DMS53 treated with DMSO at 0.1 percent for 48 hours (cell line): ENCODE results near the gene ZRANB3.
"Not testable (repeated sequence)": the region's sequence is repeated elsewhere in the genome, so short reads cannot be mapped to it uniquely, and the experiment has no call there.

ENCODE experiments used
- DNase-seq: peaks from one replicate; lab custom pipeline; 2025; ENCODE audit not compliant: unreplicated experiment; lab: John Stamatoyannopoulos, UW

The ZRANB3 gene

GRCh38 chr2:135490376-135490775 lies 40.6 kb downstream of the ZRANB3 start:
- DNase-seq: no peak

GRCh38 chr2:135485441-135485840 lies 45.6 kb downstream of the ZRANB3 start:
- DNase-seq: no peak

GRCh38 chr2:135475128-135475527 lies 55.9 kb downstream of the ZRANB3 start:
- DNase-seq: no peak

DNA sequence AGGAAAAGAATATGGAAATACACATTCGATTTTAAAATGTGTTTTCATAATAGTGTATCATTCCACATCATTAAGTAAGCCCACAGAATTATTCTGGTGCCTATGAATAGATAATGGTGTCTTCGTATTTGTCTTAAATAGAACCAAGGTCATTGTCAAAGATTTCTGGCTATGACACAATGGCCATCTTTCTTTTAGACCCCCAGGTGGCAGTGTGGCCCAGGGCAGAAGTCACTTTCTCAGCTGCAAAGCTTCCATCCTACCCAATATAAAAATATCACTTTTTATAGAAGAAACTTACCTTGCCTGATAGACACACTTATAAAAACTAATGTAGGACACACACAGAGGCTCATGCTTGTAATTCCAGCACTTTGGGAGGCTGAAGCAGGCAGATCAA lies 57.5 kb downstream of the ZRANB3 start:
- DNase-seq: no peak

- DNase-seq: no peak
Observed at GRCh38 chr2:135471106-135471505, 59.9 kb downstream of the ZRANB3 start.

DNA sequence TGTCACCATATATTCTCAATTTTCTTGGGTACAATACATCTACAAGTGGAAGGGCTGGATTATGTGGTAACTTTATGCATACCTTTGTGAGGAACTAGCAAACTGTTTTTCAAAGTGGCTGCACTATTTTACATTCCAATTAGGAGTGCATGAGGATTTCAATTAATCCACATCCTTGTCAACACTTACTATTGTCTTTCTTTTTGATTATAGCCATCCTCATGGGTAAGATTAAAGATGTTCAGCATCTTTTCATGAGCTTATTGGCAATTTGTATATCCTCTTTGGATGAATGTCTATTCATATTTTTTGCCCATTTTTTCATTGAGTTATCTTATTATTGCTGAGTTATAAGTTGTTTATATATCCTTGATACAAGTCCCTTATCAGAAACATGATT lies 73.7 kb downstream of the ZRANB3 start:
- DNase-seq: no peak

DNA sequence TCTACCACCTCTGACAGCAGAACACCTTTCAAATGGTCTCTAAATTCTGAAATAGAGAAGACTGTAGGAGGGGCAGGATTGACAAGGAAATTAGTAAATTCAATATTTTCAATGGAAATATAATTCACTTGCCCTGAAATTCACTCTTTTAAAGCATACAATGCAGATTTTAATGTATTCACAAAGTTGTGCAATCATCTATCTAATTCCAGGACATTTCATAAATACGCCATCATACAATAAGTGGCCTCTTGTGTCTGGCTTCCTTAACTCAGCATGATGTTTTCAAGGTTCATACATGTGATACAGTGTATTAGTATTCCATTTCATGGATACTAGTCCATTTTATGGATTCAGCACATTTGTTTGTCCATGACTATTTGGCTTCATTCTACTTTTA lies 74.2 kb downstream of the ZRANB3 start:
- DNase-seq: no peak

DNA sequence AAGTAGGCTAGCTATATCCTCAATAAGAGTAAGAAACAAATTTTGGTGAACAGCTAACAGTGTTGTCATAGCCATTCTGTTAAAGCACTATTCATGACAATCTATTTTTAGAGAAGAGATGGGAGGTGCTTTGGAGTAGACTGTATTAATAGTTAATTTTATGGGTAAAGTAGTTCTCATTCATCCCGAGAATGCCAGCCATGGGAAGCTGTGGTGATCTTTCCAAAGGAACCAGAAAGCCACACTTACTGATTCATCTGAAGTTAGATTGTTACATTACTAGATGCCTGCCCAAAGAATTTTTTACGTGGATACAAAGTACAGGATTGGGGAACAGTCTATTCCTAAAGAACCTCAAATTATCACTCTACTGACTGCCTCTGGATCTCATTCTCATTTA lies 74.6 kb downstream of the ZRANB3 start:
- DNase-seq: no peak

DNA sequence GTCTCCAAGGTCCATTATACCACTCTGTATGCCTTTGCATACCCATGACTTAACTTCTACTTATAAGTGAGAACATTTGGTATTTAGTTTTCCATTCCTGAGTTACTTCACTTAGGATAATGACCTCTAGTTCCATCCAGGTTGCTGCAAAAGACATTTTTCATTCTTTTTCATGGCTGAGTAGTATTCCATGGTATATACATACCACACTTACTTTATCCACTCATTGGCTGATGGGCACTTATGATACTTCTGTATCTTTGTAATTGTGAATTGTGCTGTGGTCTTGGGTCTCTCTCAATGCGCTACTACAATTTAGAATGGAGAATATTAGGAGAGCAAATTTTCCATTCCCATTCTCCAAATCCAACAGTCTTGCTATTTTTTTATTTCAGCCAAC lies 76.4 kb downstream of the ZRANB3 start:
- no peak for DNase-seq

DNA sequence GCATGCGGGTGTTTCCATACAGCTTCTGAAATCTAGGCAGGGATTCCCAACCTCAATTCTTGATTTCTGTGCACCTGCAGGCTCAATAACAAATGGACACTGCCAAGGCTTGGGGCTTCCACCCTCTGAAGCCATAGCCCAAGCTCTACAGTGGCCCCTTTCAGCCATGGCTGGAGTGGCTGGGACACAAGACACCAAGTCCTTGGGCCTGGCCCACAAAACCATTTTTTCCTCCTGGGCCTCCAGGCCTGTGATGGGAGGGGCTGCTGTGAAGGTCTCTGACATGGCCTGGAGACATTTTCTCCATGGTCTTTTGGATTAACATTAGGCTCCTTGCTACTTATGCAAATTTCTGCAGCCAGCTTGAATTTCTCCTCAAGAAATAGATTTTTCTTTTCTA lies 78.0 kb downstream of the ZRANB3 start:
- not testable (repeated sequence) for DNase-seq

DNA sequence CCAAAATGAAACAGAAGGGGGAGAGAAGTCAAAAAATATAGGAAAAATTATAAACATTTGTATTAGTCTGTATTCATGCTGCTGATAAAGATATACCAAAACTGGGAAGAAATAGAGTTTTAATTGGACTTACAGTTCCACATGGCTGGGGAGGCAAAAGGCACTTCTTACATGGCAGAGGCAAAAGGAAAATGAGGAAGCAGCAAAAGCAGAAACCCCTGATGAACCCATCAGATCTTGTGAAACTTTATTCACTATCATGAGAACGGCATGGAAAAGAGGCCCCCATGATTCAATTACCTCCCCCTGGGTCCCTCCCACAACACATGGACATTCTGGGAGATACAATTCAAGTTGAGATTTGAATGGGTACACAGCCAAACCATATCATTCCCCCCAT lies 79.1 kb downstream of the ZRANB3 start:
- no peak for DNase-seq

DNA sequence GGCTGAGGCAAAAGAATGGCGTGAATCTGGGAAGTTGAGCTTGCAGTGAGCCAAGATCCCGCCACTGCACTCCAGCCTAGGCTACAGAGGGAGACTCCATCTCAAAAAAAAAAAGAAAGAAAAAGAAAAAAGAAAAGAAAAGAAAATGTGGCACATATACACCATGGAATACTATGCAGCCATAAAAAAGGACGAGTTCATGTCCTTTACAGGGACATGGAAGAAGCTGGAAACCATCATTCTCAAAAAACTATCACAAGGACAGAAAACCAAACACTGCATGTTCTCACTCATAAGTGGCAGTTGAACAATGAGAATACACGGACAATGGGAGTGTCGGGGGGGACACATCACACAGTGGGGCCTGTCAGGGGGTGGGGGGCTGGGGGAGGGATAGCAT lies 88.0 kb downstream of the ZRANB3 start:
- not testable (repeated sequence) for DNase-seq

DNA sequence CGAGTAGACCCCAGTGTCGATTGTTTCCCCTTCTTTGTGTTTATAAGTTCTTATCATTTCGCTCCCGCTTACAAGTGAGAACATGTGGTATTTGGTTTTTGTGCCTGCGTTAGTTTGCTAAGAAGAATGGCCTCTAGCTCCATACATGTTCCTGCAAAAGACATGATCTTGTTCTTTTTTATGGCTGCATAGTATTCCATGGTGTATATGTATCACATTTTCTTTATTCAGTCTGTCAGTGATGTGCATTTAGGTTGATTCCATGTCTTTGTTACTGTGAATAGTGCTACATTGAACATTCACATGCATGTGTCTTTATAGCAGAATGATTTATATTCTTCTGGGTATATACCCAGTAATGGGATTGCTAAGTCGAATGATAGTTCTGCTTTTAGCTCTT lies 95.9 kb downstream of the ZRANB3 start:
- DNase-seq: not testable (repeated sequence)

- DNase-seq: no peak
Observed at GRCh38 chr2:135424849-135425248, 106.2 kb downstream of the ZRANB3 start.

DNA sequence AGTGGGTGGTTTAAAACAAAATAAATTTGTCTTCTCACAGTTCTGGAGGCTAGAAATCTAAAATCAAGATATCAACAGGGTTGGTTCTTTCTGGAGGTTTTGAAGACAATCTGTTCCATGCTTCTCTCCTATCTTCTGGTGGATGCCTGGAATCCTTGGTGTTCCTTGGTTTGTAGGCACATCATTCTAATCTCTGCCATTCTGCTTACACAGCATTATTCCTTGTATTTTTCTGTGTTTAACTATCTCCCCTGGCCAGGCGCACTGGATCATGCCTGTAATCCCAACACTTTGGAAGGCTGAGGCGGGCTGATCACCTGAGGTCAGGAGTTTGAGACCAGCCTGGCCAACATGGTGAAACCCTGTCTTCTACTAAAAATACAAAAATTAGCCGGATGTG lies 108.1 kb downstream of the ZRANB3 start:
- DNase-seq: no peak

DNA sequence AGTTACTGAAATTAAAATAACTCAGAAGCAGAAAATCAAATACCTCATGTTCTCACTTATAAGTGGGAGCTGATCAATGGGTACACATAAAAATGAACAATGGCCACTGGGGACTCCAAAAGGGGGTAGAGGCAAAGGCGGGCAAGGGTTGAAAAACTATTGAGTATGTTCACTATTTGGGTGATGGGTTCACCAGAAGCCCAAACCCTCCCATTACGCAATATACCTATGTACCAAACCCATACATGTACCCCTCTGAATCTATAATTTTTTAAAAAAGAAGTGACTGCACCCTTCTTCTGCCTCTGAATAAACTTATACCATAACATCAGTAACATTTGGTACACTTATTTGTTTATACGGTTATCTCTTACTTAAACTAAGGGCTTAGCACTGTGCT lies 119.4 kb downstream of the ZRANB3 start:
- DNase-seq: no peak

GRCh38 chr2:135409436-135409835 lies 121.6 kb downstream of the ZRANB3 start:
- DNase-seq: no peak

DNA sequence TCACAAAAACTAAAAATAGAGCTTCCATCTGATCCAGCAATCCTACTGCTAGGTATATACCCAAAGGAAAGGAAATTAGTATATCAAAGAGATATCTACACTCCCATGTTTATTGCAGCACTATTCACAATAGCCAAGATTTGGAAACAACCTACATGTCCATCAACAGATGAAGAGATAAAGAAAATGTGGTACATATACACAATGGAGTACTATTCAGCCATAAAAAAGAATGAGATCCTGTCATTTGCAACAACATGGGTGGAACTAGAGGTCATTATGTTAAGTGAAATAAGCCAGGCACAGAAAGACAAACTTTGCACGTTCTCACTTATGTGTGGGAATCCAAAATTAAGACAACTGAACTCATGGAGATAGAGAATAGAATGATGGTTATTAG lies 134.8 kb downstream of the ZRANB3 start:
- DNase-seq: not testable (repeated sequence)

DNA sequence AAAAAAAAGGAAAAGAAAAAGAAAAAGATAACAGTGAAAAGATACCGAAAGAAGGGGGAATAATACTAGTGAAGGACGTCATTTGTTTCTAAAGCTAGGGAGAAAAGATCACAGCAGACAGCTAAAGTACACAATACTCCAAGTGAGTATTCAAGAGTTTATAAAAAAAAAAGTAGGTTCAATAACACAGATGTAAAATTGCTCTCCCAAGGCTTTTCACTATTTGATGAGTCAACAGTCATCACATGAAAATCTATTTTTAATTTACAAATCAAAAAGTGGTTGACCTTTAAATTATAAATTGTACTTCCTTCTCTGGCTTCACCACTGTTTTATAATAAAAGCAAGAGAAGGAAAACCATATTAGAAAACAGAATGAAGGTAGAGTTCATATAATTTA lies 144.0 kb downstream of the ZRANB3 start:
- DNase-seq: no peak

DNA sequence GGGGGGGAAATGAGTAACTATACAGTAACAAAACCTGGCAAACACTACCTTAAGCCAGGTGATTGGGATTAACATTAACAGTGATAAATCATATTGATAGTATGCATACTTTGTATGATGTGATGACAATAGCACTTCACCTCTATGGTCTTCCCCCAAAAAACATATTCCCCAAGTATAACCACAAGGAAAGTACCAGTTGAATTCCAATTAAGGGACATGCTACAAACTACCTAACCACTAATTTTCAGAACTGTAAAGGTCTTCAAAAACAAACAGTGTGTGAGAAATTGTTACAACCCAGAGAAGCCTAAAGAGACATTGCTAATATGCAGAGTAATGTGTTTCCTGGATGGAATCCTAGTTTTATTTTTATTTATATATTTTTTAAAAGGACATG lies 152.4 kb downstream of the ZRANB3 start:
- no peak for DNase-seq

DNA sequence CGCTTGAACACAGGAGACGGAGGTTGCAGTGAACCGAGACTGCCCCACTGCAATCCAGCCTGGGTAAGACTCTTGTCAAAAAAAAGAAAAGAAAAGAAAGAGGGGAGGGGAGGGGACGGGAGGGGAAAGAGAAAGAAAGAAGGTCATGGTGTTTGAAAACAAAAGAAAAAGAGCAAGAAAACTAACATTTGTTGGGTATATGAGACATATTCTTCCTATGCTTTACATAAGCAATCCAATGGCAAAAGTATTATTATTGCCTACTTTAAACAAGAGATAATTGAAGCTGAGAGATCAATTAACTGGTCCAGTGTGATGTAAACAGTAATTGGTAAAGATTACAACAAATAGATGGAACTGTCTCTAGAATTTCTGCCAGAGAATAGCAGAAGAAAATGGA lies 157.3 kb downstream of the ZRANB3 start:
- no peak for DNase-seq

- no peak for DNase-seq
Observed at GRCh38 chr2:135349941-135350340, 181.1 kb downstream of the ZRANB3 start.

- DNase-seq: not testable (repeated sequence)
Observed at GRCh38 chr2:135348096-135348704, 182.8 kb downstream of the ZRANB3 start.

DNA sequence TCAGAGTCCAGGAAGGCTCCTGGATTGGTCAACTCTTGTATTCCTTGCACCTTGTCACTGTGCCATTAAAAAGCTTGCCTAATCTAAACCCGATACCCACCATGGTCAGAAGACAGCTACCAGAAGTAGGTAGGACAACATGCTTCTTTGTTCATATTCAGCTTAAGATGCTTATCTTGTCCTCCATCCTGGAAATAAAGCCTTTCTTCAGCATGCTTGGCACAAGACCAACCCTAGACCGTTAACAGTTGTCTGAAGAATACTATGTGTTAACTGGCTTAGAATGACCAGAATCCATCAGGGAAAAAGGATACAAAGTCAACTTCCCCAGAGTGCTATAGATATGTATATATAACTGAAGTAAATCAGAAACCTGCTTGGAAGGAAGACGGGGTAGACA lies 193.9 kb downstream of the ZRANB3 start:
- DNase-seq: no peak
